ENCODE data around the gene ENAH.

Gene ENAH

GRCh38 chr1:225451340-225451739, 201.6 kb downstream of the ENAH start:
- Histone ChIP-seq H3K4me1 (ENCODE audit: control insufficient read depth, insufficient read depth, low read length) (peaks cover 67% of the 10 kb centered on the region), H3K27me3 (ENCODE audit: control insufficient read depth in 1 of 2, insufficient read depth in 2 of 2, low read length in 2 of 2) (no peaks in the 10 kb centered on the region), H3K27ac (ENCODE audit: low read length) (peak overlapping the region; percentile 100), H3K36me3 (ENCODE audit: control insufficient read depth in 2 of 2, insufficient read depth in 2 of 2, low read length in 2 of 2) (no peaks in the 10 kb centered on the region), H3K9me3 (ENCODE audit: control insufficient read depth in 2 of 2, low read length in 2 of 2) (no peaks in the 10 kb centered on the region), H3K9ac (ENCODE audit: low read length in 2 of 2) (peak overlapping the region in 1 of 2 donors; percentile 13), H3K4me3 (ENCODE audit: low read length in 2 of 2) (no peak overlapping the region)

GRCh38 chr1:225450491-225451191, 202.3 kb downstream of the ENAH start:
- Histone ChIP-seq H3K9me3 (ENCODE audit: control insufficient read depth in 2 of 2, low read length in 2 of 2) (no peaks in the 10 kb centered on the region), H3K4me1 (ENCODE audit: control insufficient read depth, insufficient read depth, low read length) (peaks cover 74% of the 10 kb centered on the region), H3K27me3 (ENCODE audit: control insufficient read depth in 1 of 2, insufficient read depth in 2 of 2, low read length in 2 of 2) (no peaks in the 10 kb centered on the region), H3K4me3 (ENCODE audit: low read length in 2 of 2) (no peak overlapping the region), H3K9ac (ENCODE audit: low read length in 2 of 2) (peak overlapping the region; percentile 13 to 14), H3K36me3 (ENCODE audit: control insufficient read depth in 2 of 2, insufficient read depth in 2 of 2, low read length in 2 of 2) (no peaks in the 10 kb centered on the region), H3K27ac (ENCODE audit: low read length) (peak overlapping the region; percentile 100)

GRCh38 chr1:225449774-225450173, 203.1 kb downstream of the ENAH start:
- Histone ChIP-seq H3K4me1 (ENCODE audit: control insufficient read depth, insufficient read depth, low read length) (peaks cover 81% of the 10 kb centered on the region), H3K9ac (ENCODE audit: low read length in 2 of 2) (no peak overlapping the region), H3K36me3 (ENCODE audit: control insufficient read depth in 2 of 2, insufficient read depth in 2 of 2, low read length in 2 of 2) (no peaks in the 10 kb centered on the region), H3K27ac (ENCODE audit: low read length) (peak overlapping the region; percentile 100), H3K4me3 (ENCODE audit: low read length in 2 of 2) (peak overlapping the region in 1 of 2 donors; percentile 8), H3K9me3 (ENCODE audit: control insufficient read depth in 2 of 2, low read length in 2 of 2) (no peaks in the 10 kb centered on the region), H3K27me3 (ENCODE audit: control insufficient read depth in 1 of 2, insufficient read depth in 2 of 2, low read length in 2 of 2) (no peaks in the 10 kb centered on the region)

- Histone ChIP-seq H3K4me1 (ENCODE audit: control insufficient read depth, insufficient read depth, low read length) (peaks cover 80% of the 10 kb centered on the region), H3K9me3 (ENCODE audit: control insufficient read depth in 2 of 2, low read length in 2 of 2) (no peaks in the 10 kb centered on the region), H3K4me3 (ENCODE audit: low read length in 2 of 2) (peak overlapping the region in 1 of 2 donors; percentile 40), H3K9ac (ENCODE audit: low read length in 2 of 2) (peak overlapping the region; percentile 29 to 81), H3K36me3 (ENCODE audit: control insufficient read depth in 2 of 2, insufficient read depth in 2 of 2, low read length in 2 of 2) (no peaks in the 10 kb centered on the region), H3K27me3 (ENCODE audit: control insufficient read depth in 1 of 2, insufficient read depth in 2 of 2, low read length in 2 of 2) (no peaks in the 10 kb centered on the region), H3K27ac (ENCODE audit: low read length) (peak overlapping the region; percentile 100)
Measured at GRCh38 chr1:225449261-225449660, 203.7 kb downstream of the ENAH start.

GRCh38 chr1:225448146-225448805, 204.6 kb downstream of the ENAH start:
- Histone ChIP-seq H3K27ac (ENCODE audit: low read length) (peak overlapping the region; percentile 100), H3K27me3 (ENCODE audit: control insufficient read depth in 1 of 2, insufficient read depth in 2 of 2, low read length in 2 of 2) (no peaks in the 10 kb centered on the region), H3K4me1 (ENCODE audit: control insufficient read depth, insufficient read depth, low read length) (peaks cover 80% of the 10 kb centered on the region), H3K9ac (ENCODE audit: low read length in 2 of 2) (peak overlapping the region; percentile 81 to 96), H3K36me3 (ENCODE audit: control insufficient read depth in 2 of 2, insufficient read depth in 2 of 2, low read length in 2 of 2) (no peaks in the 10 kb centered on the region), H3K9me3 (ENCODE audit: control insufficient read depth in 2 of 2, low read length in 2 of 2) (no peaks in the 10 kb centered on the region), H3K4me3 (ENCODE audit: low read length in 2 of 2) (peak overlapping the region; percentile 15 to 57)

GRCh38 chr1:225447650-225448089, 205.3 kb downstream of the ENAH start:
- H3K4me3 ChIP-seq (ENCODE audit: low read length in 2 of 2), result peak overlapping the region in 1 of 2 donors; percentile 57
- H3K4me1 ChIP-seq (ENCODE audit: control insufficient read depth, insufficient read depth, low read length), result peaks cover 86% of the 10 kb centered on the region
- H3K27me3 ChIP-seq (ENCODE audit: control insufficient read depth in 1 of 2, insufficient read depth in 2 of 2, low read length in 2 of 2), result no peaks in the 10 kb centered on the region
- H3K27ac ChIP-seq (ENCODE audit: low read length), result peak overlapping the region; percentile 100
- no peaks in the 10 kb centered on the region for H3K36me3 ChIP-seq (ENCODE audit: control insufficient read depth in 2 of 2, insufficient read depth in 2 of 2, low read length in 2 of 2)
- H3K9ac ChIP-seq (ENCODE audit: low read length in 2 of 2), result peak overlapping the region; percentile 81 to 96
- no peaks in the 10 kb centered on the region for H3K9me3 ChIP-seq (ENCODE audit: control insufficient read depth in 2 of 2, low read length in 2 of 2)

- Histone ChIP-seq H3K4me1 (ENCODE audit: control insufficient read depth, insufficient read depth, low read length) (peaks cover 87% of the 10 kb centered on the region), H3K36me3 (ENCODE audit: control insufficient read depth in 2 of 2, insufficient read depth in 2 of 2, low read length in 2 of 2) (no peaks in the 10 kb centered on the region), H3K27me3 (ENCODE audit: control insufficient read depth in 1 of 2, insufficient read depth in 2 of 2, low read length in 2 of 2) (no peaks in the 10 kb centered on the region), H3K27ac (ENCODE audit: low read length) (peak overlapping the region; percentile 100), H3K9ac (ENCODE audit: low read length in 2 of 2) (peak overlapping the region; percentile 71 to 96), H3K9me3 (ENCODE audit: control insufficient read depth in 2 of 2, low read length in 2 of 2) (no peaks in the 10 kb centered on the region), H3K4me3 (ENCODE audit: low read length in 2 of 2) (peak overlapping the region in 1 of 2 donors; percentile 57)
Measured at GRCh38 chr1:225446981-225447615, 205.8 kb downstream of the ENAH start.

GRCh38 chr1:225446595-225446960, 206.3 kb downstream of the ENAH start:
- Histone ChIP-seq H3K27ac (ENCODE audit: low read length) (peak overlapping the region; percentile 100), H3K27me3 (ENCODE audit: control insufficient read depth in 1 of 2, insufficient read depth in 2 of 2, low read length in 2 of 2) (no peaks in the 10 kb centered on the region), H3K9me3 (ENCODE audit: control insufficient read depth in 2 of 2, low read length in 2 of 2) (no peaks in the 10 kb centered on the region), H3K9ac (ENCODE audit: low read length in 2 of 2) (peak overlapping the region; percentile 71 to 96), H3K4me1 (ENCODE audit: control insufficient read depth, insufficient read depth, low read length) (peaks cover 88% of the 10 kb centered on the region), H3K4me3 (ENCODE audit: low read length in 2 of 2) (no peak overlapping the region), H3K36me3 (ENCODE audit: control insufficient read depth in 2 of 2, insufficient read depth in 2 of 2, low read length in 2 of 2) (no peaks in the 10 kb centered on the region)

GRCh38 chr1:225445639-225446594, 207.0 kb downstream of the ENAH start:
- H3K27ac ChIP-seq (ENCODE audit: low read length), result peak overlapping the region; percentile 100
- H3K9ac ChIP-seq (ENCODE audit: low read length in 2 of 2), result peak overlapping the region; percentile 71 to 96
- H3K4me3 ChIP-seq (ENCODE audit: low read length in 2 of 2), result peak overlapping the region in 1 of 2 donors; percentile 15
- no peaks in the 10 kb centered on the region for H3K36me3 ChIP-seq (ENCODE audit: control insufficient read depth in 2 of 2, insufficient read depth in 2 of 2, low read length in 2 of 2)
- H3K4me1 ChIP-seq (ENCODE audit: control insufficient read depth, insufficient read depth, low read length), result peaks cover 83% of the 10 kb centered on the region
- H3K9me3 ChIP-seq (ENCODE audit: control insufficient read depth in 2 of 2, low read length in 2 of 2), result no peaks in the 10 kb centered on the region
- H3K27me3 ChIP-seq (ENCODE audit: control insufficient read depth in 1 of 2, insufficient read depth in 2 of 2, low read length in 2 of 2), result no peaks in the 10 kb centered on the region

- peaks cover 61% of the 10 kb centered on the region for H3K4me1 ChIP-seq (ENCODE audit: control insufficient read depth, insufficient read depth, low read length)
- no peaks in the 10 kb centered on the region for H3K9me3 ChIP-seq (ENCODE audit: control insufficient read depth in 2 of 2, low read length in 2 of 2)
- H3K9ac ChIP-seq (ENCODE audit: low read length in 2 of 2), result no peak overlapping the region
- H3K27me3 ChIP-seq (ENCODE audit: control insufficient read depth in 1 of 2, insufficient read depth in 2 of 2, low read length in 2 of 2), result no peaks in the 10 kb centered on the region
- H3K36me3 ChIP-seq (ENCODE audit: control insufficient read depth in 2 of 2, insufficient read depth in 2 of 2, low read length in 2 of 2), result no peaks in the 10 kb centered on the region
- no peak overlapping the region for H3K4me3 ChIP-seq (ENCODE audit: low read length in 2 of 2)
- peak overlapping the region; percentile 73 for H3K27ac ChIP-seq (ENCODE audit: low read length)
Measured at GRCh38 chr1:225442123-225442505, 210.8 kb downstream of the ENAH start.

Measured in stomach smooth muscle (tissue), 2 donors.